A549 (cell line): ENCODE data around the gene FAM200C.

Source experiments
- RFX5 ChIP-seq: fragments of 450-650 bp; IDR thresholded peaks from 2 replicates; pipeline ENCODE4 v1.7.1; 2014; ENCODE audit warnings: antibody characterized with exemption, mild to moderate bottlenecking, moderate library complexity
- SMC3 ChIP-seq: fragments of >200 bp; sonication (Bioruptor Twin); formaldehyde crosslinking; IDR thresholded peaks from 3 replicates; pipeline ENCODE4 v1.6.1; 2018; ENCODE audit warnings: inconsistent platforms
- TF ChIP-seq, protein P1 (sequence below): IDR thresholded peaks from 2 replicates; pipeline ENCODE4 v1.6.1; 2012

DNA sequence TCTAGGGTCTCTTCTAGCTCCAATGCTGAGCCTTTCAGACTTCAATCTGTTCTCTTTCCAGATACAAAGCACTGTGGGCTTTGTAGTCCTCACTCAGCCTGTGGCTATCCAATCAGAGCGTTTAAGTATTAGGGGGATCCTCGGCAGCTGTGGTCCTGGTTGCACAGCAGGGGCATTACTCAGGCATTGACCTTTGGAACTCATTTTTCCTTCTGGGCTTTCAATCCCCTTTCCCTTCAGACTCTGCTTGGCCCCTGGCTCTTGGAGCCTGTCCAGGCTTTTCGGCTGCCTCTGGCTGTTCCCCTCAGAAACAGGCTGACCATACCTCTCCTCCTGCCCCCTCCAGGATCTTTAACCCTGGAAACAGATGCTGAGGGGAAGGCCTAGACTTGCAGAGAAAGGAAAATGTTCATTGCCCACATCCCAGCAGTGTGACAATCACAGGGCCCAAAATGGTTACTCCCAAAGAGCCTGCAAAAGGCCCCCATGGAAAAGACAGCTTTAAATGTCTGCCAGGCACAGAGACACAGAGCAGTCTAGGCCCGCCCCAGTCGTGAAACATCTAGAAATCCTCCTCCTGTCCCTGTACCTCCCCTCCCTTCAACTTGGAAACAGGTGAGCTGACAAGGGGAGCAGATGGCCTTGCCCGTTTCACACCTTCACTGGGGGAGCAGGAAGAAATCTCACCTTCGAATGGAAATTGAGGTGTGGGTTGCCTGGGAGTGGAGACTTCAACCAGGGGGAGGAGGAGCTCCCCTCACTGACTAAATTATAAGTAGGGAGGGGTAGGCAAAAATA lies 43.1 kb downstream of the FAM200C start:
- TF ChIP-seq SMC3 (no peak), RFX5 (no peak)
- TF ChIP-seq, protein P1, sequence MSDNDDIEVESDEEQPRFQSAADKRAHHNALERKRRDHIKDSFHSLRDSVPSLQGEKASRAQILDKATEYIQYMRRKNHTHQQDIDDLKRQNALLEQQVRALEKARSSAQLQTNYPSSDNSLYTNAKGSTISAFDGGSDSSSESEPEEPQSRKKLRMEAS = no peak
